ENCODE data around the gene CKM. TPM values are rescaled to one million over a fixed set of nuclear protein-coding genes. Genes with fewer than 3 reads are reported as not detected.
A peak's percentile ranks its signal among the peaks of the same experiment; 100 is the strongest.
"Not testable (repeated sequence)": the region's sequence is repeated elsewhere in the genome, so short reads cannot be mapped to it uniquely, and the experiment has no call there.

Gene CKM
- total RNA-seq, 2 donors from 2014 or later = 2.7 to 3.7 TPM

DNA sequence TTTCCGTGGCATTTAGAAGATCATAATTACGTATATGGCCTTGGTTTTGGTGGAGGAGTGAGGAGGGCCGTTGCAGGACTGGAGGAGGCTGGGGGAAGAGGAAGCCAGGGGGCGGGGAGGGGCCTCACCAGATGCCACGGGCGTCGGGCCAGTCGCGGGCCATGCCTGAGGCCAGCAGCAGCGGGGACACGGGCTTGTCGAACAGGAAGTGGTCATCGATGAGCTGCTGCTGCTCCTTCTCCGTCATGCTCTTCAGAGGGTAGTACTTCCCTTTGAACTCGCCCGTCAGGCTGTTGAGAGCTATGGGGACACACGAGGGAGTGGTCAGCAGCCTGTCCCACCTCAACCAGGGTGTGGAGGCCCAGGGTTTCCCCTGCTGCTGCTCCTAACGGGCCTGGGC, 11.1 kb downstream of the CKM start:
- Mint-ChIP-seq H3K9me3 (no peaks in the 10 kb centered on the region), H3K4me3 (no peak overlapping the region), H3K27ac (no peak overlapping the region), H3K36me3 (ENCODE audit: low read depth) (no peaks in the 10 kb centered on the region), H3K4me1 (no peaks in the 10 kb centered on the region), H3K27me3 (ENCODE audit: insufficient read depth) (peaks cover 43% of the 10 kb centered on the region)
- Histone ChIP-seq H3K9me3 (ENCODE audit: control insufficient read depth, low read length) (no peaks in the 10 kb centered on the region), H3K27me3 (ENCODE audit: control insufficient read depth, insufficient read depth, low read length, poor library complexity, severe bottlenecking) (peaks cover 33% of the 10 kb centered on the region), H3K27ac (ENCODE audit: low read depth, low read length) (no peak overlapping the region), H3K4me1 (ENCODE audit: control insufficient read depth, insufficient read depth, low read length) (no peaks in the 10 kb centered on the region), H3K9ac (ENCODE audit: extremely low read depth, low read length, poor library complexity, severe bottlenecking) (no peak overlapping the region), H3K4me3 (ENCODE audit: low read length) (no peak overlapping the region), H3K36me3 (ENCODE audit: control insufficient read depth, insufficient read depth, low read length) (no peaks in the 10 kb centered on the region)
- DNase-seq = peak; percentile 55
- WGBS, 2 experiments (ENCODE audit: insufficient coverage in 1 of 2, insufficient read length in 1 of 2) = 89% methylated on average over 14 to 18 of the region's 18 CpGs
- TF ChIP-seq, protein P1, sequence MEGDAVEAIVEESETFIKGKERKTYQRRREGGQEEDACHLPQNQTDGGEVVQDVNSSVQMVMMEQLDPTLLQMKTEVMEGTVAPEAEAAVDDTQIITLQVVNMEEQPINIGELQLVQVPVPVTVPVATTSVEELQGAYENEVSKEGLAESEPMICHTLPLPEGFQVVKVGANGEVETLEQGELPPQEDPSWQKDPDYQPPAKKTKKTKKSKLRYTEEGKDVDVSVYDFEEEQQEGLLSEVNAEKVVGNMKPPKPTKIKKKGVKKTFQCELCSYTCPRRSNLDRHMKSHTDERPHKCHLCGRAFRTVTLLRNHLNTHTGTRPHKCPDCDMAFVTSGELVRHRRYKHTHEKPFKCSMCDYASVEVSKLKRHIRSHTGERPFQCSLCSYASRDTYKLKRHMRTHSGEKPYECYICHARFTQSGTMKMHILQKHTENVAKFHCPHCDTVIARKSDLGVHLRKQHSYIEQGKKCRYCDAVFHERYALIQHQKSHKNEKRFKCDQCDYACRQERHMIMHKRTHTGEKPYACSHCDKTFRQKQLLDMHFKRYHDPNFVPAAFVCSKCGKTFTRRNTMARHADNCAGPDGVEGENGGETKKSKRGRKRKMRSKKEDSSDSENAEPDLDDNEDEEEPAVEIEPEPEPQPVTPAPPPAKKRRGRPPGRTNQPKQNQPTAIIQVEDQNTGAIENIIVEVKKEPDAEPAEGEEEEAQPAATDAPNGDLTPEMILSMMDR (conservative IDR thresholded peaks at IDR 0.05) = no peak

DNA sequence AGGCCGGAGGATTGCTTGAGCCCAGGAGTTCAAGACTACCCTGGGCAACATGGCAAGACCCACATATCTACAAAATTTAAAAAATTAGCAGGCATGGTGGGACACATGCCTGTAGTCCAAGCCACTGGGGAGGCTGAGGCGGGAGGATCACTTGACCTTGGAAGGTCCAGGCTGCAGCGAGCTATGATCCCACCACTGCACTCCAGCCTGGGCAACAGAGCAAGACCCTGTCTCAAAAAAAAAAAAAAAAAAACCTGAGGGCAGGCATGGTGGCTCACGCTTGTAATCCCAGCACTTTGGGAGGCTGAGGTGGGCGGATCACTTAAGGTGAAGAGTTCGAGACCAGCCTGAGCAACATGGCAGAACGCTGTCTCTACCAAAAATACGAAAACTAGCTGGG, 13.4 kb downstream of the CKM start:
- not testable (repeated sequence) for H3K4me1 ChIP-seq (ENCODE audit: control insufficient read depth, insufficient read depth, low read length); H3K9me3 ChIP-seq (ENCODE audit: control insufficient read depth, low read length); H3K27ac ChIP-seq (ENCODE audit: low read depth, low read length); H3K36me3 Mint-ChIP-seq (ENCODE audit: low read depth); H3K9me3 Mint-ChIP-seq; H3K4me1 Mint-ChIP-seq; H3K4me3 ChIP-seq (ENCODE audit: low read length); H3K9ac ChIP-seq (ENCODE audit: extremely low read depth, low read length, poor library complexity, severe bottlenecking); H3K27ac Mint-ChIP-seq; H3K4me3 Mint-ChIP-seq; DNase-seq; H3K36me3 ChIP-seq (ENCODE audit: control insufficient read depth, insufficient read depth, low read length)
- peaks cover 40% of the 10 kb centered on the region for H3K27me3 Mint-ChIP-seq (ENCODE audit: insufficient read depth)
- peaks cover 14% of the 10 kb centered on the region for H3K27me3 ChIP-seq (ENCODE audit: control insufficient read depth, insufficient read depth, low read length, poor library complexity, severe bottlenecking)
- WGBS, 2 experiments (ENCODE audit: insufficient coverage in 1 of 2, insufficient read length in 1 of 2) = 93 to 94% methylated on average over 6 to 8 of the region's 8 CpGs

DNA sequence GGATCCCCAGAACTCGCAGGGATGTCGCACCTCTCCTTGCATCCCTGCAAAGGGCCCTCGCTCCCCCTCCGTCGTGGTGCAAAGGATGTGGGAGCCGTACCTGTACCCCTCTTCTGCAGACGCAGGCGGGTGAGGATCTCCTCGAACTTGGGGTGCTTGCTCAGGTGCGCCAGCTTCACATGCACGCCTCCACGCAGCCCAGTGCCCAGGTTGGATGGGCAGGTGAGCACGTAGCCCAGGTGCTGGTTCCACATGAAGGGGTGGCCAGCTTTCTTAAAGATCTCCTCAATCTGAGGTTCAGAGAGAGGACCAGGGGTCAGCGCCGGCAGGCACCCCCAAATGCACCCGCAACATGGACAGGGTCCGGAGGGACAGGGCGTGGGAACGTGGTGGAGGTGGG, 15.3 kb downstream of the CKM start:
- 92 to 97% methylated on average over 13 to 19 of the region's 19 CpGs for WGBS, 2 experiments (ENCODE audit: insufficient coverage in 1 of 2, insufficient read length in 1 of 2)
- Histone ChIP-seq H3K27ac (ENCODE audit: low read depth, low read length) (no peak overlapping the region), H3K4me1 (ENCODE audit: control insufficient read depth, insufficient read depth, low read length) (no peaks in the 10 kb centered on the region), H3K9me3 (ENCODE audit: control insufficient read depth, low read length) (no peaks in the 10 kb centered on the region), H3K9ac (ENCODE audit: extremely low read depth, low read length, poor library complexity, severe bottlenecking) (no peak overlapping the region), H3K4me3 (ENCODE audit: low read length) (no peak overlapping the region), H3K36me3 (ENCODE audit: control insufficient read depth, insufficient read depth, low read length) (no peaks in the 10 kb centered on the region), H3K27me3 (ENCODE audit: control insufficient read depth, insufficient read depth, low read length, poor library complexity, severe bottlenecking) (no peaks in the 10 kb centered on the region)
- TF ChIP-seq, protein P1 (conservative IDR thresholded peaks at IDR 0.05) = no peak
- H3K36me3 Mint-ChIP-seq (ENCODE audit: low read depth) = peaks cover 2% of the 10 kb centered on the region
- no peak overlapping the region for H3K4me3 Mint-ChIP-seq
- H3K27ac Mint-ChIP-seq = no peak overlapping the region
- H3K4me1 Mint-ChIP-seq = no peaks in the 10 kb centered on the region
- DNase-seq = no peak
- peaks cover 5% of the 10 kb centered on the region for H3K9me3 Mint-ChIP-seq
- H3K27me3 Mint-ChIP-seq (ENCODE audit: insufficient read depth) = peaks cover 33% of the 10 kb centered on the region

DNA sequence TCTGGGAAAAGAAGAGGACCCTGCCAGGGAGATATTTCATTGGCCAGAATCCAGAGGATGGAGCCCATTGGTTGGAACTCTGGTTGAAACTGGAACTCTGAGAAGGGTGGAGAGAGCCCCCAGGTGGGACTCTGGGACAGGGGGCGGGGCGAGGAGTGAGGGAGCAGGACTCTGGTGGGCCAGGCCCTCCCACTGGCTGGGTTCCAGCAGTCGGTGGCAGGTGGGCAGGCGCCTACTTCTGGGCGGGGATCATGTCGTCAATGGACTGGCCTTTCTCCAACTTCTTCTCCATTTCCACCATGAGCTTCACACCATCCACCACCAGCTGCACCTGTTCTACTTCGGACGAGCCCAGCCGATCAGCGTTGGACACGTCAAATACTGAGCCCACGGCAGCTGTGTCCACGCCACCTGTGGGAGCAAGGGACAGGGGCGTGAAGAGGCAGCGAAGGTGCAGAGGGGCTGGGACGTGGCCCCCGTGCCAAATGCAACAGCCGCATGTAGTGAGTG, 16.1 kb downstream of the CKM start:
- Mint-ChIP-seq H3K36me3 (ENCODE audit: low read depth) (peaks cover 2% of the 10 kb centered on the region), H3K27me3 (ENCODE audit: insufficient read depth) (peaks cover 33% of the 10 kb centered on the region), H3K4me3 (no peak overlapping the region), H3K4me1 (no peaks in the 10 kb centered on the region), H3K27ac (no peak overlapping the region), H3K9me3 (peaks cover 5% of the 10 kb centered on the region)
- WGBS, 2 experiments (ENCODE audit: insufficient coverage in 1 of 2, insufficient read length in 1 of 2) = 88 to 89% methylated on average over 13 to 18 of the region's 18 CpGs
- Histone ChIP-seq H3K9ac (ENCODE audit: extremely low read depth, low read length, poor library complexity, severe bottlenecking) (no peak overlapping the region), H3K4me3 (ENCODE audit: low read length) (no peak overlapping the region), H3K27ac (ENCODE audit: low read depth, low read length) (no peak overlapping the region), H3K36me3 (ENCODE audit: control insufficient read depth, insufficient read depth, low read length) (no peaks in the 10 kb centered on the region), H3K9me3 (ENCODE audit: control insufficient read depth, low read length) (no peaks in the 10 kb centered on the region), H3K4me1 (ENCODE audit: control insufficient read depth, insufficient read depth, low read length) (no peaks in the 10 kb centered on the region), H3K27me3 (ENCODE audit: control insufficient read depth, insufficient read depth, low read length, poor library complexity, severe bottlenecking) (no peaks in the 10 kb centered on the region)
- DNase-seq = peak; percentile 83
- TF ChIP-seq, protein P1 (conservative IDR thresholded peaks at IDR 0.05) = no peak
